Fibroblast of pulmonary artery (primary cell): ENCODE measurements around the gene PELI2.
A peak's percentile ranks its signal among the peaks of the same experiment; 100 is the strongest.

Source experiments
- DNase-seq: peaks from one replicate; pipeline ENCODE4 v3.0.0-alpha.2; 2010; ENCODE audit warnings: low read depth
- H3K4me3 ChIP-seq: replicated peaks from 2 replicates; pipeline ENCODE4 v1.5.1; 2011; ENCODE audit warnings: low read depth, mild to moderate bottlenecking, control low read depth, low read length, moderate library complexity
- TF ChIP-seq, protein P1 (sequence below): IDR thresholded peaks from 2 replicates; pipeline ENCODE4 v1.5.1; 2011; ENCODE audit warnings: mild to moderate bottlenecking, control low read depth, low read length, inconsistent platforms; ENCODE audit errors: missing control alignments

PELI2 gene

DNA sequence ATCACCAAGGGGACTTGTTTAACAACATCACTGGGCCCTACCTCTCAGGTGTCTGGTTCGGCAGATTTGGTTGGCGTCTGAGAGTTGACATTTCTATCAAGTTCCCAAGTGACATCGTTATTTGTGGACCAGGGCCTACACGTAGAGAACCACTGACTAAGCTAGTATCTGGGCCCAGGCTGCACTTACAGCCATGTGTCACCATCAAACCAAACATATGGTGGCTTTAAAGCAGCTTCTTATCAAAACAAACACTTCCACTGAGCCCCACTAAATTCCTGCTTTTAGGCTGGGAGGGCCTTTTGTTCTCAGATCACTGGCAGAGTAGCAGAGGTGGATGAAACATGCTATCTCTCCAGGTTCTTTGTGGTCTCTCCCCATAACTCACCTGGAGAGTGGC lies 220.5 kb downstream of the PELI2 start:
- TF ChIP-seq, protein P1, sequence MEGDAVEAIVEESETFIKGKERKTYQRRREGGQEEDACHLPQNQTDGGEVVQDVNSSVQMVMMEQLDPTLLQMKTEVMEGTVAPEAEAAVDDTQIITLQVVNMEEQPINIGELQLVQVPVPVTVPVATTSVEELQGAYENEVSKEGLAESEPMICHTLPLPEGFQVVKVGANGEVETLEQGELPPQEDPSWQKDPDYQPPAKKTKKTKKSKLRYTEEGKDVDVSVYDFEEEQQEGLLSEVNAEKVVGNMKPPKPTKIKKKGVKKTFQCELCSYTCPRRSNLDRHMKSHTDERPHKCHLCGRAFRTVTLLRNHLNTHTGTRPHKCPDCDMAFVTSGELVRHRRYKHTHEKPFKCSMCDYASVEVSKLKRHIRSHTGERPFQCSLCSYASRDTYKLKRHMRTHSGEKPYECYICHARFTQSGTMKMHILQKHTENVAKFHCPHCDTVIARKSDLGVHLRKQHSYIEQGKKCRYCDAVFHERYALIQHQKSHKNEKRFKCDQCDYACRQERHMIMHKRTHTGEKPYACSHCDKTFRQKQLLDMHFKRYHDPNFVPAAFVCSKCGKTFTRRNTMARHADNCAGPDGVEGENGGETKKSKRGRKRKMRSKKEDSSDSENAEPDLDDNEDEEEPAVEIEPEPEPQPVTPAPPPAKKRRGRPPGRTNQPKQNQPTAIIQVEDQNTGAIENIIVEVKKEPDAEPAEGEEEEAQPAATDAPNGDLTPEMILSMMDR, result no peak
- H3K4me3 ChIP-seq, result no peak overlapping the region
- DNase-seq, result no peak

DNA sequence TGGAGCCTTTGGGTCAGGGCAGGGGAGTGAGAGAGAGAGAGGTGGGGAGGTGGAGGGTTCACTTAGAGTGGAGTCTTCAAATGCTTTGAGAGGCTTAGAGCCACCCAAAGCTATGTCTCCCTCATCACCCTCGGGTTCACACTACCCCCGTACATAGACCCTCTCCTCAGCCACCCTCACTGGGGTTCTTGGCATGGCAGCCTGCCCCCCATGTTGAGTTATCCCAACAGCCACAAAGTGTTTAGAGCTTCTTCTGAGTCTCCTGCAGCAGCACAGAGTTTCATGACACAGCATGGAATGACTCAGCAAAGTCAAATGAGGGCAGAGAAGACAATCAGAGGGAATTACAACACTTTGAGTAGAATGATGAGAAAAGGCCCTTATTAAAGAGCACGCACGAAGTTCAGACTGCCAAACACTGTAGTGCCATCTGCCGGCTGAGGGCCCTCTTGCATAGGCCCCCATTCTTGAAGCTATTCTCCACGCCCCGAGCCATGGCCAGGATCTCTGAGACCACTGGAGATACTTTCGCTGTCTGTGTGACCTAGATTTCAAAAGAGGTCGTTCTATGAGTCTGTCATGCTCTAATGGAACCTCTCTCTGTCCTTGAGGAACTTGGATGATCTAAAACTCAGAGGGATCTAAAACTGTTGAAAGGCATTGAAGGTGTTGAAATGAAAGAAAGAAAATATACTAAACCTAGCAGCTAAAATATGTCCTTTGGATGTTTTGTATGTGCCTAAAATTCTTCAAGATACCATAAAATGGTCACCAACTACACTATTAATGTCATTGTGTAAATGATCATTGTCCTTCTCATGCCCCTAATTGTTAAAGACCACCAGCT lies 221.9 kb downstream of the PELI2 start:
- TF ChIP-seq, protein P1, result peak; percentile 98
- H3K4me3 ChIP-seq, result no peak overlapping the region
- DNase-seq, result peak; percentile 98

DNA sequence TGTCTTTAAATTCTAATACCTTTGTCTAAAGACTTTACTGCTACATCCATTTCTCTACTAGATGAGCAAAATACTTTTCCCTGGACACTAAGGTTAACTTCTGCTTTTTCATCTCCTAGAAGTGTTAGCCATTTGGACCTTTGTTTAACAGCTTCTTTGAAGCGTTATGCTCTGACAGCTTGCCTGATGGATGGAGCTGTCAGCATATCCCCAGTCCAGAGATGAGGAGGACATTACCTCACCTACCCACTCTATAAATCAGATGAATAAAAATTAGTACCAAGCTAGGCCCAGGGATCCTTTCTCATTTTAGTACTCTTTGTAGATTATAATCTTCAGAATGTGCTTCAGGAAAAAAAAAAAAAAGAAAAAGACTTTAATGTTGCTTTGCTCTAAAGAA lies 222.7 kb downstream of the PELI2 start:
- no peak overlapping the region for H3K4me3 ChIP-seq
- DNase-seq, result no peak
- TF ChIP-seq, protein P1, result no peak

DNA sequence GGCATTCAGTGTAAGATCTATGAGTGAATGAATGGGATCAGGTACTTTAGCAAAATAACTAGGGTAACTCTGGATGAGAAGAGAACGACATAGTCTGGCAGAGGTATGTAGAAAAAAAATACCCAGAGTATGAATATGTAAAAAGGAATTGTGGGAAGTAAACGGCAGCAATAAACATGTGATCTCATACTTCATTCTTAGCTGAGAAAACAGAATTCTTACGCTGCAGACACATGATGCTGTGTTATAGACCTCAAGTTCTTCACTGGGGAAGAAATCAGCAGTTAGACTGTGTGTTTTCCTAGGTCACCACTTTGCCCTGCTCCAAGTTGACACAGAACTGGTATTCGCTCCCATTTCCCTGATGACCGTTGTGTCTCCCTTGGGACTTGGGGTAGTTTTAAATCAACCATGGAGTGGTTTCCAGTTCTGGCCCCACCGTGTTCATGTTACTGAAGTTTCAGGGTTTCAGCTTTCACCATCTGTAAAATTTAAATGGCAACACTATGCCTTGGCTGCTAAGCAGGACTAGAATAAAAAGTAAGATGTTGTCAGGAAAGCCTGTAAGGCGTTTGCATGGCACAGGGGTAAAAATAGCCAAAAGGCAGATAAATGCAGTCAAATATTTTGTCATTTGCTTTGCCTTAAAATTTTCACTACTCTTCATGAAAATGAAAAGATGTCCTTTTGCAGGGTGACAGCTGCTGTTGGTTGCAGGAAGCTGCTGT lies 223.7 kb downstream of the PELI2 start:
- DNase-seq, result peak; percentile 56
- H3K4me3 ChIP-seq, result no peak overlapping the region
- TF ChIP-seq, protein P1, result no peak

DNA sequence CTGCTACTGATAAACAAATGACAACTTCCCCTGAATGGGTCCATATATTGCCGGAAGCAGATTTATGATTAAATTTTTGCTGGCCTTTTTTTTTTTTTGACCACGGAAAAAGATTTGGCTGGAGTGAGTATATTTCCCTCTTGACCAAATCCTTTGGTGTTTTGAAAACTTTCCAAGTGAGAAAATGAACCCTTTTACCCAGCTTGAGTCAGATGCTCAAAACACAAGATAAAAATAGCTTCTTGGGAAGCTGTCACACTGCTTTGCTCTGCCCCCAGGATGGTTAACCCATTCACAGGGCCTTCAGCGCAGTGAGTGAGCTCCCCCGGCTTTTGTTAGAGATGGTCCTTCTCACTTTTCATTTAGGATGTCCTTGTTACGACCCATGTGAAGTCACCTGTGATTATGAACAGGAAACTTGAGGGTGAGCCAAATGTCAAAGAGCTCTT lies 224.3 kb downstream of the PELI2 start:
- DNase-seq, result peak; percentile 91
- TF ChIP-seq, protein P1, result no peak
- H3K4me3 ChIP-seq, result no peak overlapping the region

DNA sequence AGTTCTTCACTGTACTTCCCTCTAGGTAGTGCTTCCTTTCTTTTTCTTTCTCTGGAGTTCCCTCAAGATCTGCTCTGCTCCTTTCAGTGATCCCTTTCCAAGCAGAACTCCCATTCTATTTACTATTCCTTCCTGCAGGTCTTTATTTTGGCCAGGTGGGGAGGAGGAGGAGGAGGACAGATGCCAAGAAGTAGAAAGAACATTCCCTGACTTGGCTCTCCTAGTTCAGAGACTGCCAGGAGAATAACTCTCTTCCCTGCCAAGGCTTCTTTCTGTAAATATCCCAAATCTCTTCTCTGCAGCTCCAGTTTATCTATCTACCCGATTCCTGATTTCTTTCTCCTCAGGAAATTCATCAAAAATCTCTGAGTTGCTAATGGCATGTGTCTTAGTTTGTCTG lies 231.7 kb downstream of the PELI2 start:
- DNase-seq, result no peak
- no peak overlapping the region for H3K4me3 ChIP-seq
- TF ChIP-seq, protein P1, result no peak
